OCI-M1 (cell line): ENCODE measurements around the gene AKIRIN1.
A peak's percentile ranks its signal among the peaks of the same experiment; 100 is the strongest.
"Not testable (repeated sequence)": the region's sequence is repeated elsewhere in the genome, so short reads cannot be mapped to it uniquely, and the experiment has no call there.

Experiments
- DNase-seq: peaks from one replicate; lab custom pipeline; 2025; lab: John Stamatoyannopoulos, UW

Gene AKIRIN1

GRCh38 chr1:38997034-38997900 lies 6.2 kb downstream of the AKIRIN1 start:
- DNase-seq: no peak

- DNase-seq: no peak
Measured at GRCh38 chr1:38997901-38998190, 6.8 kb downstream of the AKIRIN1 start.

GRCh38 chr1:39001516-39002421 lies 10.7 kb downstream of the AKIRIN1 start:
- DNase-seq: no peak

GRCh38 chr1:39003281-39003680 lies 12.2 kb downstream of the AKIRIN1 start:
- no peak for DNase-seq

- DNase-seq: no peak
Measured at GRCh38 chr1:39003794-39004193, 12.7 kb downstream of the AKIRIN1 start.

- no peak for DNase-seq
Measured at GRCh38 chr1:39006287-39006686, 15.2 kb downstream of the AKIRIN1 start.

GRCh38 chr1:39006726-39007645 lies 15.9 kb downstream of the AKIRIN1 start:
- no peak for DNase-seq

- DNase-seq: not testable (repeated sequence)
Measured at GRCh38 chr1:39014956-39015355, 23.9 kb downstream of the AKIRIN1 start.

- DNase-seq: no peak
Measured at GRCh38 chr1:39016604-39017171, 25.6 kb downstream of the AKIRIN1 start.

- no peak for DNase-seq
Measured at GRCh38 chr1:39017266-39017665, 26.2 kb downstream of the AKIRIN1 start.

GRCh38 chr1:39020494-39020893 lies 29.4 kb downstream of the AKIRIN1 start:
- DNase-seq: not testable (repeated sequence)

GRCh38 chr1:39021426-39021825 lies 30.4 kb downstream of the AKIRIN1 start:
- DNase-seq: no peak

- DNase-seq: no peak
Measured at GRCh38 chr1:39023140-39023539, 32.1 kb downstream of the AKIRIN1 start.

- peak; percentile 93 for DNase-seq
Measured at GRCh38 chr1:39026051-39026865, 35.2 kb downstream of the AKIRIN1 start, which contains the start of gene NDUFS5. NDUFS5 (plus strand) TSS chr1:39026350; CDS start chr1:39028725, 2,375 bp downstream.

GRCh38 chr1:39026866-39027507 lies 35.9 kb downstream of the AKIRIN1 start:
- no peak for DNase-seq

GRCh38 chr1:39034114-39034654 lies 43.1 kb downstream of the AKIRIN1 start:
- DNase-seq: no peak

- DNase-seq: no peak
Measured at GRCh38 chr1:39036678-39037077, 45.6 kb downstream of the AKIRIN1 start.

GRCh38 chr1:39043513-39043912 lies 52.4 kb downstream of the AKIRIN1 start:
- peak; percentile 25 for DNase-seq

GRCh38 chr1:39044762-39045161 lies 53.7 kb downstream of the AKIRIN1 start:
- peak; percentile 57 for DNase-seq

GRCh38 chr1:39045231-39045630 lies 54.2 kb downstream of the AKIRIN1 start:
- no peak for DNase-seq
